Coronary artery (tissue), 2 donors: ENCODE measurements around the gene MAFF.

Experiments
- DNase-seq: peaks from one replicate; pipeline ENCODE4 v3.0.0-alpha.2; 2017; ENCODE audit warnings: low spot score
- H3K27ac ChIP-seq, 2 donors: fragments of 200-600 bp; sonication (generic); one replicate each; pipeline ENCODE4 v1.5.1; 2016 to 2019
- H3K4me3 ChIP-seq: fragments of 200-600 bp; sonication (generic); 2 replicates; pipeline ENCODE4 v1.5.1; 2016; ENCODE audit warnings: mild to moderate bottlenecking, moderate library complexity
- TF ChIP-seq, protein P1 (sequence below): fragments of 200-600 bp; sonication (generic); IDR thresholded peaks from one replicate; pipeline ENCODE4 v1.5.1; 2019; ENCODE audit warnings: antibody characterized with exemption

Gene MAFF

DNA sequence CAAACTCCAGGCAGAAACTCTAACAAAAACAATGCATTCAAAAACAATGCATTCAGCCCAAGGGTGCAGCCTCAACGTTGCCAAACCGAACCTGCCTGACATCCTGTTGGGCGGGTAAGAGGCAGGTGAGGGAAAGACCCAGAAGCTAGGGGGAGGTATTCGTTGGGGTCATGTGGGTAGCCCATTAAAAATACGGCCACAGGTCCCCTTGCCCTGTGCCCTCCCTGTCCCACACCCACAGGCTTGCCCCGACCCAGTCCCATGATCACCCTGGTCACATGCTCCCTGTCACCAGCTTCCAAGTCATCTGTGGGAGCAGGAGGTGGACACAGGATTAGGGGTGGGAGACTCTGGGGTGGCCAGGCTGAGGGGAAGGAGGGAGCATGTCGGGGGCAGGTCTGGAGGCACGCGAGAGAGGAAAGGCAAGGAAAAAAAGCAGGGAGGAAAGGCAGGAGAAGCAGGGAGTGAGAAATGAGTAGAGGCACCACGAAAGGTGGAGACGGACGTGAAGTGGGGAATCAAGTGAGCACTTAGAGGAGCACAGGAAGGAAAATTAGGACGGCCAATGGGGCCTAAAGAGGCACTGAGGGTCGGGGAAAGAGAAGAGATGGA lies 20.8 kb upstream of the MAFF start:
- no peak for DNase-seq
- H3K4me3 ChIP-seq = peak overlapping the region; percentile 69
- H3K27ac ChIP-seq = peak overlapping the region; percentile 79 to 88
- TF ChIP-seq, protein P1, sequence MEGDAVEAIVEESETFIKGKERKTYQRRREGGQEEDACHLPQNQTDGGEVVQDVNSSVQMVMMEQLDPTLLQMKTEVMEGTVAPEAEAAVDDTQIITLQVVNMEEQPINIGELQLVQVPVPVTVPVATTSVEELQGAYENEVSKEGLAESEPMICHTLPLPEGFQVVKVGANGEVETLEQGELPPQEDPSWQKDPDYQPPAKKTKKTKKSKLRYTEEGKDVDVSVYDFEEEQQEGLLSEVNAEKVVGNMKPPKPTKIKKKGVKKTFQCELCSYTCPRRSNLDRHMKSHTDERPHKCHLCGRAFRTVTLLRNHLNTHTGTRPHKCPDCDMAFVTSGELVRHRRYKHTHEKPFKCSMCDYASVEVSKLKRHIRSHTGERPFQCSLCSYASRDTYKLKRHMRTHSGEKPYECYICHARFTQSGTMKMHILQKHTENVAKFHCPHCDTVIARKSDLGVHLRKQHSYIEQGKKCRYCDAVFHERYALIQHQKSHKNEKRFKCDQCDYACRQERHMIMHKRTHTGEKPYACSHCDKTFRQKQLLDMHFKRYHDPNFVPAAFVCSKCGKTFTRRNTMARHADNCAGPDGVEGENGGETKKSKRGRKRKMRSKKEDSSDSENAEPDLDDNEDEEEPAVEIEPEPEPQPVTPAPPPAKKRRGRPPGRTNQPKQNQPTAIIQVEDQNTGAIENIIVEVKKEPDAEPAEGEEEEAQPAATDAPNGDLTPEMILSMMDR = no peak

DNA sequence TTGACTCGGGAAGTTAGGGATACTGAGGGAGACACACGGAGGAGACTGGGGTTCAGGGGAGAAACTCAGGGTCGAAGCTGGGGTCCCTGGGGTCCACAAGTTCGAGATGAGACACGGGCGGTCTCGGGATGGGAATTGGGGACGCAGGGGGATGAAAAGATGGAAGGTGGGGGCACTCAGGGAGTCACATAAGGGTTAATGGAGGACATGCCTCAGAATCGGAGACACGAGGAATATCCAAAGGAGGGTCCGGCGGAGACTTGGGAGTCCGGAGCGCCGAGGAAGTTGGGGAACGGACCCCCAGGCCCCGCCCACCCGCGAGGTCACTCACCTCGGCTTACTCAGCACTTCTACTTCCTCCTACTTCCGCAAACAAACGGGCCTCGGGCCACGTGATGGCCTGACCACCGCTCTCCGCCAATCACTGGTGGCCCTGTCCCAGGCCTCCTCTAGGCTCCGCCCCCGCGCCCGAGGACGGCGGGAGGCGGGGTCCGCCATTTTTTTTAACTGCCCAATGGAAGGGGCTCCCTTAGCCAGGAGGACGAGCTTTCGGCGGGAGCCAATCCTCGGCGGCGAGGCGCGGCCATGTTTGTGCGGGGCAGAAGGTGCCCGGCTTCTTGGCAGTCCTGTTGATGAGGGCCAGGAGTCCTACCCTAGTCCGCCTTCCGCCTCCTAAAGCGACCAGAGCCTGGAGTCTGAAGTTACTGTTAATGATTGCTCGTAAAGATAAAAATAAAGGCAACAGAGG lies 20.2 kb upstream of the MAFF start, which contains the start of gene PLA2G6:
PLA2G6 (minus strand) TSS at position 378 of the 748 bp plus-strand sequence. CDS start 12,404 bp downstream, outside the sequence.
- TF ChIP-seq, protein P1 = no peak
- peak within 1 kb of the TSS; percentile 79 to 88 for H3K27ac ChIP-seq
- H3K4me3 ChIP-seq = peak within 1 kb of the TSS; percentile 69
- peak; percentile 100 for DNase-seq

DNA sequence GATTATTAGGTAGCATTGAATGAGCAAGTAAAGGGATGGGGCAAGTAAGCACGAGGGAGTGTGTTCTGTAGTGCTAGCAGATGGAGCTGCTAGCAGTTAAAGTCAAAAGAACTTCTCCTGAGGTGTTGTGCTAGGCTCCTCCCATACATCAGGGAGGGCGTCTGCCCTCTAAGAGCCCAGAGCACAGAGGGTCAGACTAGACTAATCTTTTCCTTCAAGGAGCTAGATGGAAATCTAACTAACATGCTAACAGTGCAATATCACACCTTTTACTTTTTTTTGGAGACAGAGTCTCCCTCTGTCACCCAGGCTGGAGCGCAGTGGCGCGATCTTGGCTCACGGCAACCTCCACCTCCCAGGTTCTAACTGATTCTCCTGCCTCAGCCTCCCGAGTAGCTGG lies 17.0 kb upstream of the MAFF start:
- H3K27ac ChIP-seq = no peak overlapping the region
- TF ChIP-seq, protein P1 = no peak
- DNase-seq = no peak
- H3K4me3 ChIP-seq = no peak overlapping the region

DNA sequence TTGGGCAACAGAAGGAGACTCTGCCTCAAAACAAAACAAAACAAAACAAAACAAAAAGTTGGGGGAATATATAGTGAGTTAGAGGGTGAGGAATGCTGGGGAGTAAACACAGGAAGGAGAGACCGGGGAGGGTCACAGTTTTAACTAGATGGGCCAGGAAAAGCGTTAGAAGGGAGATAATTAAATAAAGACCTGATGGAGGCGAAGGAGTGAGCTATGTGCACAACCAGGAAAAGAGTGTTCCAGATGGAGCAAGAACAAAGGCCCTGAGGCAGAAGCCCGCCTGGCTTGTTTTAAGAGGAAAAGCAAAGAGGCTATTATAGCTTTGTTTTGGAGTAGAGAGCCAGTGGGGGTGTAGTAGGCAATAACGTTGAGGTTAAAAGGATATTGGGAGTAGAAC lies 15.4 kb upstream of the MAFF start:
- TF ChIP-seq, protein P1 = no peak
- DNase-seq = no peak
- H3K27ac ChIP-seq = no peak overlapping the region
- H3K4me3 ChIP-seq = no peak overlapping the region

DNA sequence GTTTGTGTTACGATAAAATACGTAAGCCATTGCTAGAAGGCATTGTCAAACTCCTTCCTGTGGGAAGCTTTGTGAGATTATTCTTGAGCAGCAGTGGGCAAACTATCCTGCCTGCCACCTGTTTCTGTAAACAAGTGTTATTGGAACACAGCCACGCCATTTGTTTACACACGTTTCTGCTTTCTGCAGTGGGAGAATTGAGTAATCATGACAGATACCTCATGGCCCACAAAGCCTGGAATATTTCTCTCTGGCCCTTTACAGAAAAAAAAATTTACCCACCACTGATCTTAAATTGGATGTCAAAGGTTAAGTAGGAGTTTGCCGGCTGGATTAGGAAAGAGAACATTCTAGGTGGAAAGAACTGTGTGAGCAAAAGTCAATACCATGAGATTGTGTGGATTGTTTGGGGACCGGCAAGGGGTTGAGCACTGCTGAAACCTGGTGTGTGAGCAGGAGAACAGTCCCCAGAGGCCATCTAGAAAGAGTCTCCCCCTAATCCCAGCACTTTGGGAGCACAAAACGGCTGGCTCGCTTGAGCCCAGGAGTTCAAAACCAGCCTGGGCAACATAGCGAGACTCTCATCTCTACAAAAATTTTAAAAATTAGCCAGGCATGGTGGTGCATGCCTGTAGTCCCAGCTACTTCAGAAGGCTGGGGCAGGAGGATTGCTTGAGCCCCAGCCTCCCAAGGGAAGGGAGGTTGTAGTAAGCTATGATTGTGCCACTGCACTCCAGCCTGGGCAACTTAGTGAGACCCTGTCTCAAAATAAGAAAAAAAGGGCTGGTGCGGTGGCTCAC lies 14.2 kb upstream of the MAFF start:
- Histone ChIP-seq H3K27ac (no peak overlapping the region), H3K4me3 (no peak overlapping the region)
- no peak for DNase-seq
- TF ChIP-seq, protein P1 = no peak

DNA sequence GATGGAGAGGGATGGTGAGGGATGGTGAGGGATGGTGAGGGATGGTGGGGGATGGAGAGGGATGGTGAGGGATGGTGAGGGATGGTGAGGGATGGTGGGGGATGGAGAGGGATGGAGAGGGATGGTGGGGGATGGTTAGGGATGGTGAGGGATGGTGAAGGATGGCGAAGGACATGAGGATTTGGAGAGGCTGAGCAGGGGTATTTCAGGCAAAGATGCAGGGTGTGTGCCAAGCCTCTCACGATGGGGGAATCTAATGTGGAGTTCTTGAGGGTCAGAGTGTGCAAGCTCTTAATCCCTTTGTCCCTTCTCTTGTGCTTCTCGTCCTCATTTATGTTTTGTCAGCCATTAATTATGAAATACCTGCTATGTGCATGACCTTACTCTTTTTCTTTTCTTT lies 12.7 kb upstream of the MAFF start:
- Histone ChIP-seq H3K27ac (no peak overlapping the region), H3K4me3 (no peak overlapping the region)
- TF ChIP-seq, protein P1 = no peak
- no peak for DNase-seq
